Dorsolateral prefrontal cortex (tissue), 118 donors: ENCODE measurements around the gene FEM1C. TPM values are rescaled to one million over a fixed set of nuclear protein-coding genes. Genes with fewer than 3 reads are reported as not detected.

Experiments
- total RNA-seq, 120 experiments: library from RNA; stranded (reverse); gene quantifications; one replicate each; pipeline versions ENCODE4 v1.2.3 to v1.2.4, GENCODE V29; 2022

Gene FEM1C
- total RNA-seq, 120 experiments from 2014 or later = 21.3 to 51.8 (median 33.7) TPM

Other genes with a start within 250 kb of the FEM1C start
- gene CCDC112, start 248.1 kb downstream of the FEM1C start, total RNA-seq = 10 to 100 TPM in 78 of 120 experiments, 1 to 10 TPM in 42; 5.8 to 17.1 (median 10.8) TPM
- 1 to 10 TPM; 2.5 to 9.2 (median 5.4) TPM for gene TICAM2, start 57.7 kb upstream of the FEM1C start, total RNA-seq
- 100 to 1,000 TPM in 2 of 120 experiments, 10 to 100 TPM in 118; 48.1 to 112 (median 68.4) TPM for gene TMED7, start 81.3 kb upstream of the FEM1C start, total RNA-seq